ENCODE results near the gene TRPC4AP. TPM values are rescaled to one million over a fixed set of nuclear protein-coding genes. Genes with fewer than 3 reads are reported as not detected.

The TRPC4AP gene
- total RNA-seq, 2 donors from 2014 or later, result 65.4 to 76.6 TPM

DNA sequence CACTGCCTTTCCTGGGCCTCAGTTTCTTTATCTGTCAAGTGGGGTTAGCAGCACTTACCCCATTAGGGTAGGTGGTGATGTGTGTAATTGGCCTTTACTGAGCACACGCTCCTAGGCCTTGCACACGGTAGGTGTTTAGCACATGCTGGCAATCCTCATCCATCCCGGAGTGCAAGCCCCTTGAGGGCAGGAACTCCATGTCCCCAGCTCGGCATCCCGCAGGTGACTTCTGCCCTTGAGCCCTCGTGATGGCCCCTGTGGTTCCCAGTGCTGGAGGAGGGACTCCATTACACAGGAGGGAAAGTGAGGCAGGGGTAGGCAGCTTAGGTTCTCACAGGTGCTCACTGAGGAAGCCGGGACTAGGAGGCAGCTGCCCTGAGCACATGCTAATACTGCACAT is 96.9 kb downstream of the TRPC4AP start:
- no peaks in the 10 kb centered on the region for H3K9me3 ChIP-seq
- peaks cover 0 to 22% of the 10 kb centered on the region in 2 donors for H3K36me3 ChIP-seq
- no peaks in the 10 kb centered on the region for H3K27me3 ChIP-seq (replicated peaks; ENCODE audit: insufficient read depth)
- H3K27ac ChIP-seq, result no peak overlapping the region
- H3K4me1 ChIP-seq (replicated peaks), result peaks cover 7% of the 10 kb centered on the region
- WGBS, result 99% methylated on average over 7 of the region's 7 CpGs
- intact Hi-C loops (cut with DNase I), result no loop called here
- DNase-seq (ENCODE audit: low spot score), result no peak
- TF ChIP-seq, protein P1, sequence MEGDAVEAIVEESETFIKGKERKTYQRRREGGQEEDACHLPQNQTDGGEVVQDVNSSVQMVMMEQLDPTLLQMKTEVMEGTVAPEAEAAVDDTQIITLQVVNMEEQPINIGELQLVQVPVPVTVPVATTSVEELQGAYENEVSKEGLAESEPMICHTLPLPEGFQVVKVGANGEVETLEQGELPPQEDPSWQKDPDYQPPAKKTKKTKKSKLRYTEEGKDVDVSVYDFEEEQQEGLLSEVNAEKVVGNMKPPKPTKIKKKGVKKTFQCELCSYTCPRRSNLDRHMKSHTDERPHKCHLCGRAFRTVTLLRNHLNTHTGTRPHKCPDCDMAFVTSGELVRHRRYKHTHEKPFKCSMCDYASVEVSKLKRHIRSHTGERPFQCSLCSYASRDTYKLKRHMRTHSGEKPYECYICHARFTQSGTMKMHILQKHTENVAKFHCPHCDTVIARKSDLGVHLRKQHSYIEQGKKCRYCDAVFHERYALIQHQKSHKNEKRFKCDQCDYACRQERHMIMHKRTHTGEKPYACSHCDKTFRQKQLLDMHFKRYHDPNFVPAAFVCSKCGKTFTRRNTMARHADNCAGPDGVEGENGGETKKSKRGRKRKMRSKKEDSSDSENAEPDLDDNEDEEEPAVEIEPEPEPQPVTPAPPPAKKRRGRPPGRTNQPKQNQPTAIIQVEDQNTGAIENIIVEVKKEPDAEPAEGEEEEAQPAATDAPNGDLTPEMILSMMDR (IDR thresholded peaks at IDR 0.05), result no peak
- no peak for TF ChIP-seq POLR2A (IDR thresholded peaks at IDR 0.05)
- TF ChIP-seq POLR2AphosphoS5 (IDR thresholded peaks at IDR 0.05), result no peak
- H3K4me3 ChIP-seq, result no peak overlapping the region

DNA sequence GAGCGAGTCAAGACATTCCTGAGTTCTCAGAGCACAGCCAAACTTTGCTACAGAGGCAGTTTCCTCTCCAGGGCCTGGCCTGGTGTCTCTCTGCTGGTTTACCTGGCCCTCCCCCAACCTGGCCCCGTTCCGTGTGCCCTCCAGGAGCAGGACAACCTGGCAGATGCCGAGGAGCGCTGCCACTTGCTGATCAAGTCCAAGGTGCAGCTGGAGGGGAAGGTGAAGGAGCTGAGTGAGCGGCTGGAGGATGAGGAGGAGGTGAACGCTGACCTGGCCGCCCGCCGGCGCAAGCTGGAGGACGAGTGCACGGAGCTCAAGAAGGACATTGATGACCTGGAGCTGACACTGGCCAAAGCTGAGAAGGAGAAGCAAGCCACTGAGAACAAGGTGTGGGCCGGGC is 97.4 kb downstream of the TRPC4AP start:
- TF ChIP-seq, protein P1 (IDR thresholded peaks at IDR 0.05), result no peak
- TF ChIP-seq POLR2AphosphoS5 (IDR thresholded peaks at IDR 0.05) (no peak), POLR2A (IDR thresholded peaks at IDR 0.05) (no peak)
- WGBS, result 87% methylated on average over 14 of the region's 14 CpGs
- no peak for DNase-seq (ENCODE audit: low spot score)
- Histone ChIP-seq H3K27ac (no peak overlapping the region), H3K36me3 (peaks cover 0 to 17% of the 10 kb centered on the region in 2 donors), H3K9me3 (no peaks in the 10 kb centered on the region), H3K4me1 (replicated peaks) (peaks cover 7% of the 10 kb centered on the region), H3K27me3 (replicated peaks; ENCODE audit: insufficient read depth) (no peaks in the 10 kb centered on the region), H3K4me3 (no peak overlapping the region)
- intact Hi-C loops (cut with DNase I), result no loop called here

- intact Hi-C loops (cut with DNase I), result no loop called here
- WGBS, result 84% methylated on average over 14 of the region's 14 CpGs
- H3K4me3 ChIP-seq, result no peak overlapping the region
- H3K9me3 ChIP-seq, result no peaks in the 10 kb centered on the region
- no peak for DNase-seq (ENCODE audit: low spot score)
- TF ChIP-seq, protein P1 (IDR thresholded peaks at IDR 0.05), result no peak
- TF ChIP-seq POLR2A (IDR thresholded peaks at IDR 0.05), result no peak
- TF ChIP-seq POLR2AphosphoS5 (IDR thresholded peaks at IDR 0.05), result no peak
- no peak overlapping the region for H3K27ac ChIP-seq
- no peaks in the 10 kb centered on the region for H3K27me3 ChIP-seq (replicated peaks; ENCODE audit: insufficient read depth)
- H3K36me3 ChIP-seq, result peaks cover 0 to 17% of the 10 kb centered on the region in 2 donors
- H3K4me1 ChIP-seq (replicated peaks), result peaks cover 7% of the 10 kb centered on the region
These were observed 98.0 kb downstream of the TRPC4AP start for GRCh38 chr20:34994509-34995131.

- WGBS, result 91% methylated on average over 22 of the region's 22 CpGs
- H3K27me3 ChIP-seq (replicated peaks; ENCODE audit: insufficient read depth), result no peaks in the 10 kb centered on the region
- intact Hi-C loops (cut with DNase I), result no loop called here
- no peaks in the 10 kb centered on the region for H3K9me3 ChIP-seq
- TF ChIP-seq, protein P1 (IDR thresholded peaks at IDR 0.05), result no peak
- TF ChIP-seq POLR2AphosphoS5 (IDR thresholded peaks at IDR 0.05) (no peak), POLR2A (IDR thresholded peaks at IDR 0.05) (no peak)
- peaks cover 7% of the 10 kb centered on the region for H3K4me1 ChIP-seq (replicated peaks)
- H3K4me3 ChIP-seq, result no peak overlapping the region
- peaks cover 0 to 17% of the 10 kb centered on the region in 2 donors for H3K36me3 ChIP-seq
- DNase-seq (ENCODE audit: low spot score), result no peak
- H3K27ac ChIP-seq, result no peak overlapping the region
These were observed 98.6 kb downstream of the TRPC4AP start for GRCh38 chr20:34993941-34994508.

Data from prostate gland (tissue), 2 donors.